Measurements from ENCODE around the gene PDZRN3.

Gene PDZRN3

DNA sequence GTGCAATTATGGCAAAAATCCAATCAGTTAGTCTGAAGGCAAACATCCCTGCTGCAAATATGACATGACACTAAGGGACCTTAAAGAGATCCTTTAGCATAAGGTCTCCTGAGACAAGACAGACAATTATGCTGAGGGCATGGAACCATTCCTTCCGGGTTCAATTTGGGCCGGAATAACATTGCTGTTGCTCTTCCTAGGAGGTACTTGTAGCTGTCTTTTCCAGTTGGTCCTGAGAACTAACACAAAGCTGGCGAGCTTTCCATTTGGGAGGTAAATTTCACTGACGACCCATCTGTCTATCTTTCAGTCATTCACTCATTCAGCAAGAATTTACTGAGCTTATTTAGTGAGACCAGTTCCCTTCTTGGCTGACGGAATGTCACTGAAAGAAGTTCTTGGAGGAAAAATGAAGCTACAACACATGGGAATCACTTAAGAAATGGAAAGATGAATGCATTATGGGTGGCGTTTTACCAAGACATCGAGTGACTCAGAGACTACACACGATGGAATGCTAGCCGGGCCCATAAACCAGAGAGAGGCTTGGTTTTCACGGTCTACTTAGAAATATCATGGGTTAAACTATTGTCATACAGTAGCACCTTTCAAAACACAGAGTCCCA, 215.5 kb downstream of the PDZRN3 start:
- DNase-seq, result no peak

DNA sequence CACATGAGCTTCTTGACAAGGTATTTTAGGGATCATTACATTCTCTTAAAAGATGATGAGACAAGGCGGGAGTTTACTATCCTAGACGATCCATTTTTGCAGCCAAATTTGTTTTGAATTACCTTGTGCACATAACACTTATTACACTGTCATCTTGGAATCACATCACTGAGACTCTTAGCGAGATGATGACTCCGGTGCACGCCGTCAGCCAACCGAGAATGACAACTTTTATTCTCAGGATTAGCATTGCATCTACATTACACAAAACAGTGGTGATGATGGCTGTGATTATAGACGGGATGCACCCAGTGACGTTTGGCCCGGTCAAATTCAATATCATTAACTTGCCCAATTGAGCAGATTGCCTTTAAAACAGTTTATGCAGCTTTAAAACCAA, 216.1 kb downstream of the PDZRN3 start:
- DNase-seq, result no peak

DNA sequence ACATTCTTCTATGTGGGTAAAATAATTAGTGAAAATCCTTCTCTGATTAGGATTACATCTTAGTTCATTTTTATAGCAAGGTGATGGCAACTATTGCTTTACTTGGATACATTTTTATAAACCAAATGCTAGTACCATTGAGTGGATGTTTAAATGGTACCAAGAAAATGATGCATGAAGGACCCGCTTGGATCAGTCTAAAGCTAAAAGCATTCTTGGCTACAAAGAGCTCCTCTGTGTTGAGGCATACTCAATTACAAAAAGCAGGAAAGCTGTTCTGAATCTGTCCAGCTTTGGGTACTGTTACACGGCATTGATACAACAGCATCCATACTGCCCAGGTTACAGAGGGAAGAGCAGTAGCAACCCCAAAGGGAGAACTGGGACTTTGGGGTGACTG, 217.2 kb downstream of the PDZRN3 start:
- no peak for DNase-seq

DNA sequence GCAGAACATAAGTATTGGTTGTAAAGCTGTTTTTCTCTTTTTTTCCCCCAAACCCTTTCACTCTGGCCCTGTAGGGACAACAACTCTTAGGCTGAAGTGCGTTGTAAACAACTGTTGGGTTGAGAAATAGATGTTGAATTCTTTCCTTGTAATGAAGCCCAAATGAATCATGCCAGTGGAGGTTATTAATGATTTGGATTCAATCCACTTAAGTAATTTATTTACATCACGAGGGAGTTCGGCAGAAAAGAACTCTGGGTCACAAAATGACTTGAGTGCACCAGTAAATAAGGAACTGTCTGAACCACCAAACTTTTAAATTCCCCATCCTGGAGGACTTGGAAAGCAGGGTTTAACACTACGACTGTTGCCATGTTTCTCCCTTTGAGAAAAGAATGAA, 218.9 kb downstream of the PDZRN3 start:
- DNase-seq, result no peak

DNA sequence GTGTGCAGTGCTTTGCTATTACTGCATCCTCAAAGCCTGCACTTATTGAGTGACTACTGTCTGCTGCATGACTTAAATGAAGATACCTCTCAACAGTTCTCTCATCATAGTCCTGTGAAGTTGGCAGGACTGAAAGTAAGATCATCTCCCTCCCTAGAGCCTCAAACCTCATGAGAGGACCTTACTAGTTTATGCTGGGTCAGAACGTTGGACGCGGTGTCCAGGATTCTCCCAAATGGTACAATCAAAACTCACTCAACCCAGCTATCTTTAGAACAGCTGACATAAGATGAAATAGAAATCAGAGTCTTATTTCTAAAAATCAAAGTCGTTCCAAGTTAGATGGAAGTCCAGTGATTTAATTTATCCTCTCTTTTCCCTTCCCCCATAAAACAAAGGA, 219.7 kb downstream of the PDZRN3 start:
- DNase-seq, result no peak

DNA sequence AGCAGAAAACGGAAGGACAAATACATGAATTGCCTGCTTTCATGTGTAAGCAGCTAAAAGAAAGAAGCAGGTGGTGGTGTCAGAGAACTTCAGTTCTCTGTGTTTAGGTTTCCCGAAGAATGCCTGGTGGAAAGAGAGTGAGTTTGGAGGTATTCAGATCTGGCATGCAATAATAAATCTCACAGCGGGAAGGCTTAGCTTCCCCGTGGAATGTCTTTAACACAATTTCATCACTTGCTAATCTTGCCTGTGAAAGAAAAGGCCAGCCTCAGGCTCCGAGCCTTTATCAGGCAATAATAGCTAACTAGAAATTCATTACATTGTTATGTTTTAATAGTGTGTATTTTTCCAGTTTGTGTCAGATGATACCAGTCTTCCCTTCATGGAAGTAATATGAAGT, 220.3 kb downstream of the PDZRN3 start:
- no peak for DNase-seq

DNA sequence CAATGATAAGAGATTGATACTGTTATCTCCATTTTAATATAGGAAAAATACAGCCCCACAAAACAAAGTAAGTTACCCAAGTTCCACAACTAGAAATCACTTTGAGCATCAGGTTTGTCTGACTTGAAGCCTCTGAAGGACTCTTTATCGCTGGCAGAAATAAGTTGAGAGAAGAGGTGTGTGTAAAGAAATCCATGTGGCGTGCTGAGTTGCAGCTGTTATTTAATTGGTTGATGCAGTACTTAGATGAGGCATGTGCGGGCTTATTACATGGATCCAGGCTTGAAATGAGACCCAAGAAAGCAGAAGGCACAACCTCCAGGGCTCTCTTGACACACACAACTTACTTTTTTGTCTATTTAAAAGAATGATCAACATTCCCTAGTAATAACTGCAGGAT, 221.3 kb downstream of the PDZRN3 start:
- no peak for DNase-seq

DNA sequence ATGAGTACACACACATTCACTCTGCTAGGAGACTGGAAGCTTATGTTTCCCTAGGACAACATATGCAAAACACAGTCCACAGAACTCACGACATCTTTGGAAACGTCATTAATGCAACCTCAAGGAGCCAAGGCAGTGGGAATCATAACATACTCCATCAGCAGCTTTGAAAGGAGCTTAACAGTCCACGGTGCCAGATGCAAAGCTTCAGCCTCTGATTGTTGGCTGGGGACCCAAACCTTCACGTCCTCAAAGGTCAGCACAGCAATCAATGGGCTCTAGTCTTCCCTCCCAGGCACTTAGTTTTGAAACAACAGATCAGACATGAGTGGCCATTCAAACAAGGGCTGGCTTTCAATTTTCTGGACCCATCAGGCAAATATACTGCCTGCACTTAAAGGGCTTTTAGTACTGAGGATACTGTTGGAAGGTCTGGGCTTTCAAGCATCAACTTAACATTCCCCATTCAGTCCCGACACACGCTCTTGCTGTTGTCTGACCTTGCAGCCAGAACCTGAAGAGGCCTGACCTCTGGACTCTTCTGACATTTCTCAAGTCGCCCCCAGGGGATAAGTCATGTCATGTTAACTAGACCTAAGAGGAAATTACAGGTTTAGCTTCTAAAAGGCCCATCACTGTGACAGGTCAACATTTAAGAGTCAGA, 223.0 kb downstream of the PDZRN3 start:
- DNase-seq, result no peak

DNA sequence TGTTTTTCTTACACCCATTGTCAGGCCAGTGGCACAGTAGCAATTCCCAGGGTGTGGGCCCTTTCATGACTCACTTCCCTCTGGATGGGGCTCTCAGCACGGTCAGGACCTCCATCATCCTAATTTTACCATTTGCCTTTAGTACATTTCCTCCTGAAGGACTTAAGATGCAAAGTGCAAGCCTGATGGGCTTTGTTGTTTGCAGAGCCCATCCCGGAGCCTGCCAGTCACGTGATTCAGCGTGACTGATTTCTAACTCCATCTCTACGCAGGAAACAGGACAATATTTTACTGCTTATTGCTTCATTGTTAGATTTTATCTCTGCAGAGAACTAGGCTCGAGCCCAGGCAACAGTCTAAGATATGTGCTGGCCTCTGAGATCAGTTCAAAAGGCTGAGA, 223.7 kb downstream of the PDZRN3 start:
- no peak for DNase-seq

DNA sequence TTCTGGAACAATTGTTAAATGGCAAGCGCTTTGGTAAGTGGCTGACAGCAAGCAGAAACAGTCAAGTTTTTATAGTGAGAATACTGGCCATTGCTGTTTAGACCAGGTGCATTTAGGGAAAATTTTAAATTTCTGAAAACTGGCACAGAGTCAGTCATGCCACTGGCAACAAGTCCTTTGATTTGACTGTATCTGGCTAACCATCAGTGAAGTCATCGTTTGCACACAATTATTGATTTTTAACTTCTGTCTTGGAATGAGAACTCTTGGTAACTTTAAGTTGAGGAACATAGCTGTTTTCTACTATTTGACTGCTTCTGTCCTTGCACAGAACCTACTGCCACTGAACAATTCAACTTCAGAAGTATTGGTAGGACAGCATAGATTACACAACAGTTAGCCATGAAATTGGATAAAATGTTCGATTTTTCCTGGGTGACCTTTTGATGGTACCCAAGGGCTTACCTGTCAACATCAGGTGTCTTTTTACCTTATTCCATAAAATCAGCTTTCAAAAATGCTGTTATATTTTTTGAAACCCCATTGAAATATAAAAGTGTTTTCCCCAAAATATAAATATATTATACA, 225.0 kb downstream of the PDZRN3 start:
- no peak for DNase-seq

DNA sequence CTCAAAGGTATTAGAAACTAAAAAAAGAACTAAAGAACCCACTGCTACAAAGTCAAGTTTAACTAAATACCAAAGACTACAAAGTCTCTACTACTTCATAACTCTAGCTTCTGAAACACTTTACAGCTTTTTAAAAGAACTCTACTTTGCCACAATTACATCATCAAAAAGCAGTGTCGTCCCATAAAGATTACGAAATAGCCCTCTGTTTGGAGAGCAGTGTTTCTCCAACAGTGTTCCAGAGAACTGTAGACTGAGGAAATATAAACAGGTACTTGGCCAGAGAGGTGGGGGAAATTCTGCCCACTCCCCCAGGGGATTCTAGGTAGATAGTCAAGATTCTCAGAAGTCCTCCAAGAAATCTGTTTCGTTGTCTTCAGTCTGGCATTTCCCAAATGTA, 225.6 kb downstream of the PDZRN3 start:
- DNase-seq, result no peak

DNA sequence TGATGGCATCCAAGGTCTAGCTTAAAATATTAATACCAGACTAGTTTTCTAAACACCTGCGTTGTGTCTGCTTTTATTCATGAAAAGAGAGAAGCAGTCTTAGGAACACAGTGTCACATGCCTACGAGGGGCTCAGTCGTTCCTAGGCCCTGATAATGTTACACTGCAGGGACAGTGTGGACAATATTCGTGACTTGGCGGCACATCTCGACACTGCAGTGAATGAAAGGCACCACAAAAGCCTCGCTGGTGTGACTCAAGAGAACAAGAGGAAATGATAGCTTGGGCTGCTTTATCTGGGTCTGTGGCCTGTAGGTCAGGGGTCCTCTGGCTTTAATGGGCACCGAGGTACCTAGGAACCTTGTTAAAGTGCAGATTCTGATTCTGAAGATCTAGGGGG, 226.7 kb downstream of the PDZRN3 start:
- no peak for DNase-seq

DNA sequence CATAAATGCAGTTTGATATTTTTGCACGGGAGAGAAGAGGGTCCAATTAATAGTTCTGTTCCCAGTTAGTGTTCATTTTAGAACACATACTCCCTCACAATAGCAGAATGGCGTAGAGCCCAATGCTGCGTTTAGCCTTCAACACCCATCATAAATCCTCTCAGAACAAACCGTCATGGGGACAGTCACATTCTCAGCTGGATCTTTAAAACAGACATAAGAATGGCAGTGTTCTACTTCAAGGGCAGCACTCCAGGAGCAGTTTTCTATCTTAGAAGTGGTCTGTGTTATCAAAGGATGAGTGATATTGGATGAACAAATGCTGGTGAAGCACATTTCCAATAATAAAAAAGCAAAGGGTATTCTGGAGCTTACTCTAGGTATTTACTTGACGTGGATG, 230.5 kb downstream of the PDZRN3 start:
- DNase-seq, result no peak

DNA sequence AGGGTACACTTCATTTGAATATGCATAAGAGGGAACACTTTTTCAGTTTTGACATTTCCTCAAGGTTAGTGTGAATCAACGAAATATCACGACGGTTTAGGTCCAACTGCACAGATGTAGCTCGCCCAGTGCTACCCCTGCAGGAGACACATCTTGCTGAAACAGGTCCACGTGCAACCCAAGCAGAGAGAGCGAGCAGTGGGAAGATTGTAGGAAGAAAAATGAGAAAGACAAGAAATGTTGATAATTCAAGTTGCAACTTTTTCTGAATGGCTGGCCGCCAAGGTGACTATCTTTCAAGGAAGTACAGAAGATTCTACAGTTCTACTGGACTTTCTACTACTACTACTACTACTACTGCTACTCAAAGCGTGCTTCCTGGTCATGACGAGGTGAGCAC, 231.7 kb downstream of the PDZRN3 start:
- no peak for DNase-seq

DNA sequence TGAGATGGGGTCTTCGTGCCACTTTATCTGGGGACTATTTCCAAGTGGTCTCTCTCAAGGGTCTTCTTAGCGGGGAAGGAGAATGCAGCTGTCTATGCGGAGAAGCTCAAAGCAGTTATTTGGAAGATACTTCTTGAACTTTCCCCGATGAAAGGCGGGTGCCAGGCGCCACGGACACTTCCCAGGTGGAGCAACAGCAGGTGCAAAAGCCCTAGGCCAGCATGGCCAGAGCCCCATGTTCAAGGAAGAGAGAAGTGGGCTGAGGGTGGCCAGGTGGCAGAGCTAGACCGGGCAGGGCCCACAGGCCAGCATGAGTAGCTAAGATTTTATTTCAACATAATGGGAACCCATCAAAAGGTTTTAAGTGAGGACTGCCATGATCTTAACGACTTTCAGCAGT, 232.8 kb downstream of the PDZRN3 start:
- DNase-seq, result no peak

DNA sequence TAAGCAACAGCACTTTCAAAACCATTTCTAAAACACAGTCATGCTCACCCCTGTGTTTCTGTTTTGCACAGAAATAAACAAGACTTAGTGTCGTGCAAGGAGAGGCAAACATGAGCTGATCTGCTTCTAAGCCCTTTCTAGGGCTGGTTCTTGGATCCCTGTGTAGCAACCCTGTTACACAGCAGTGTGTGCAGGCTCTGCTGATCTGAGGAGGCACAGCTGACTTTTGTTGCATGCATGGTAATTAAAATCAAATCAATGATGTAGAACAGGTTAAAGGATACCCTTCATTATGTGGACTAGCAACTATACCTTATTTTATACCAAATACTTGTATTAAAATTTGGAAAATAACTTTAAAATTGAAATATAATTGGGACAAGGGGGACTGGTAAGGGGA, 234.8 kb downstream of the PDZRN3 start:
- DNase-seq, result no peak

DNA sequence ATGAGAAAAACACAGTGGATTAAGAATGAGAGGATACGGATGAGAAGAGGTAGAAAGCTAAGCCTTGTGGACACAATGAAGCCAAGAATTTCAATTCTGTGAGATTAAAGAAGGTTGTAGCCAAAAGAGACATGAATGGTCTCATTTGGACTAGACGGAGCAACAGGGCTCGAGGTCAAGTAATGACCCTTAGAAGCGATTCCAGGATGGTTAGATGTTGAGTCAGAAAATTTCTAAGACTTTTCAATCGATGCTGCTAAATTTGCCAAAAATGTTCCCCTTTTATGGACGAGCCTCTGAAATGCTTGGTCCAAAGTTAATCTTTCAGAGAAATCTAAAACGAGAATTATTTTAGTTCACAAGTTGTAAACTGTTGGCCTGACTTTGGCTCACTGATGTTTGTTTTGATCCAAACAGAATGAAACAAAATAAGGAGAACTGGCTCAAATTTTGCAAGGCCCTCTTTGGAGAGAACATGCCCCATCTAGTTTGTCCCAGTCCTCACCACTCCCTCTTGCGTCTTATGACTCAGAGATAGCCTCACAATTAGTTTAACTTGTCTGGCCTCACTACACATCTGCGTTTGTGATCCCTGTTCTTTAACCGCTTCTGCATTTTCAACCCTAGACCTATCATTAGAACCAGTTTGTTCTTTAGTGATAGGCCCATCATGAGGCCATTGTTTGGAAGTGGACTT, 235.5 kb downstream of the PDZRN3 start:
- DNase-seq, result no peak

DNA sequence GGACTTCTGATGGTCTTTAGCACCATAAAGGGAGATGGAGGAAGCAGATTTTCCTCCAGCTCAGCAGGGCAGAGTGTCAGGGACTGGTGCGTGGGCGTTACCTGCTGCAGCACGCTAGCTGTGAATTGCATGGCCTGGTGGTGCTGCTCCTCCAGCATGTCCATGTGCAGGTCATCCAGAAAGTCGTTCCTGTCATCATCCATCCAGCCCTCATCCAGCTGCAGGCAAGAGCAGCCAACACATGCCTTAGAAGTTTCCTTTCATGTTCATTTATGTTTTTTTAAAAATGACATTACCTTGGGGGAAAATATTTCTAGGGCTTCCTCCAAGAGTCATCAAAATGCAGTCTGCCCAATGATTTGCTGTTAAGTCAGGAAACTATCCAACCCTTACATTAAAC, 239.2 kb downstream of the PDZRN3 start:
- no peak for DNase-seq

DNA sequence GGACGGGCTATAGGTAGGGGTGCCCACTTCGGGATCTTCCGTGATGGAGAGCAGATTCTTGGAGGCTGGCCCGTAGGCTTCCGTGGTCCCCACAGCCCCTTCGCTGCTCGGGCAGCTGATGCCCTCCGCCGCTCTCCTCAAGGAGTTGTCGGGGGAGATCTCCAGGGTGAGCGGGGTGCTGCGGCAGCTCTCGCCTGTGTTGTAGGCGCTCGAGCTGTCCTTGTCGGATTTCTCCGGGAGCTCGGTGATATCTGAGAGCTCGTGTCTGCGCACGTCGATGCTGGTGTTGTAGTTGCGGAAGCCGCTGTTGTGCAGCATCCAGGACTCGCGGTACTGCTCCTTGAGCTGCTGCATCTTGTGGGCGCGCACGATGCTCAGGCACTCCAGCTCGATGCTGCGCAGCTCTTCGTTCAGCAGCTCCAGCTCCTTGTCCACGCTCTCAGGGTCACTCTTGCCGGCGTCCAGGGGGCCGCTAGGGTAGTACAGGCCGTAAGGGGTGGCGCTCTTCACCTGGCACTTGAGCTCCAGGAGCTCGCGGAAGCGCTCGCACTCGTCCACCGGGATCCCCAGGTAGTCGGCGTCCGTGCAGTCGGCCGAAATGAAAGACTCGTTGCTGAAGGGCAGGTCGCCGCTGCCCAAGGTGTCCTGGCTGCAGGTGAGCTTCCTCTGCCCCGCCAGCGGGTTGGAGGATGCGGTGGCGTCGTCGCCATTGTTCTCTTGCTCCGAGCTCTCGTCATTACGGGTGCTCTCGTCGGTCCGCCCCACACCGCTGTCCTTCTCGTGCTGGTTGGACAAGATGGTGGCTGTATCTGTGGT, 240.4 kb downstream of the PDZRN3 start:
- DNase-seq, result no peak

DNA sequence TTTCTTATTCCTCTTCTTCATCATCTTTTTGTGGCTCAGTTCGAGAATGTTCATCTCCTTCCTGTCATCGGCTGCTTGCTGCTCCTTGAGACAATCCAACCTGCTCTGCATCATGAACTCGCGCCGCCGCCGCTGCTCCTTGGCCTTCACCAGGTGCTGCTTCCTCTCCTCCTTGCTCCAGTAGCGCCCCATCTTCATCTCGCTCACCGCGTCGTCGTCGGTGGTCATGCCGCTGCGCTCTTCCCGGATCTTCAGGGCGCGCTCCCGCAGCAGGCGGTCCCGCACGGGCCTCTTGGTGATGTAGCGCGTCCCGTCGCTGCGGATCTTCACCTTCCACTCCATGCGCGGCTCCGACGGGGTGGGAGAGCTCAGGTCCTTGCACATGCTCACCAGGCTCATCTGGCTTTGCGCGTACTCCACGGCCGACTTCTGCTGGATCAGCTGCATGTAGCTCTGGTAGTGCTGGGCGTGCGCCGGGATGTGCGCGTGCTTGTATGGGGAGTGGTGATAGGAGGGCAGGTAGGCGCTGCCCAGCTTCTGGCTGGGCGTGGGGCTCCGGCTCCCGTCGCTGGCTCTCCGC, 241.2 kb downstream of the PDZRN3 start:
- DNase-seq, result no peak

DNA sequence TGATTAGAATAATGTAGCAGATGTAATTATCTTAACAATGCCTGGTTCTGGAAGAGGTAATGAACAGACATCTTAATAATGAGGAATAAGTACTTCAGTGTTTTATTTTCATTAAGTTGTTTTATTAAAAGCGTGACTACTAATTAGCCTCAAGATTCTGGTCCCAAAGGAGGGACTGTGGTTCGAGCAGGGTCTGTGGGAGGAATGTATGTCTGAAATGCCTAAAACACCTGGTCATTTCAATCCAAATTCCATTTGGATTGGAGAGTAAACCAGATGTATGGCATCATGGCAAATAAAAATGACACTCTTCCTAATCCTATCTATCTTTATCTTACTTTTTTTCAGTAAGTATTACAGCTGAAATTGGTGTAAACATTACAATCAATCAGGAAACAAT, 243.2 kb downstream of the PDZRN3 start:
- DNase-seq, result no peak

DNA sequence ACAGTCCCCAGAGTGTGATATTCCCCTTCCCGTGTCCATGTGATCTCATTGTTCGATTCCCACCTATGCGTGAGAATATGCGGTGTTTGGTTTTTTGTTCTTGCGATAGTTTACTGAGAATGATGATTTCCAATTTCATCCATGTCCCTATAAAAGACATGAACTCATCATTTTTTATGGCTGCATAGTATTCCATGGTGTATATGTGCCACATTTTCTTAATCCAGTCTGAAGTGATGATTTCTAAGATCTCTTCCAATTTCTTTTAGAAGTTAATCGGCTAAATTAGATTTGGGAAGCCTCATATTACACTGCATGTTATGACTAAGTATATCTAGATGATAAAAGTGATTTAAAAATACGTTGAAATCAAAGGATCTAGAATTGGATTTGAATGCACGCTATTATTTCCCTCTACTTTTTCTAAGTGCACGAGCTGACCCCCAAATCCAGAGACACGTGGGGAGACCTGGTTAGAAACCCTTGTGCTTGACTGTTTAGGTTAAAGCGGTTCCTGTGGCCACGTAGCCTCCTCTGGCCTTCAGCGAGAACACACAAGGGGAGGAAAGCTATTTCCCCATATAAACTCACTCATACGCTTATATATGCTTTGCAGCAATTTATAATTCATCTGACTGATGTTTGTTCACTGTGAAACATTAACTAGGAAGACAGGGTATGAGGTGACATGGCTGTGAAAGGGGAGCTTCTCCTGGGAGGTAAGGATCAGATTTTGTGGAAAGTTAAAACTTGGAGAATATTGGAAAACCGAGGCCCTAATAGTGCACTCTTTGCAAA, 243.8 kb downstream of the PDZRN3 start:
- no peak for DNase-seq
